ENCODE data around the gene HTRA1. TPM values are rescaled to one million over a fixed set of nuclear protein-coding genes. Genes with fewer than 3 reads are reported as not detected.

Gene HTRA1
- polyA plus RNA-seq, 1 donor from 2014 or later = 1.4 TPM

GRCh38 chr10:122462533-122463465, 1.4 kb downstream of the HTRA1 start:
- H3K9me3 ChIP-seq (ENCODE audit: low read length) = no peaks in the 10 kb centered on the region
- peaks cover 46% of the 10 kb centered on the region for H3K27me3 ChIP-seq (ENCODE audit: insufficient read depth, low read depth, low read length)
- no peak overlapping the region for H3K9ac ChIP-seq (ENCODE audit: low read length)
- no peak for TF ChIP-seq EZH2 (IDR thresholded peaks at IDR 0.05; ENCODE audit: borderline replicate concordance, insufficient read depth, low read length, poor library complexity, severe bottlenecking)
- TF ChIP-seq REST (IDR thresholded peaks at IDR 0.05; ENCODE audit: borderline replicate concordance) = no peak
- no peak for TF ChIP-seq TAF1 (IDR thresholded peaks at IDR 0.05; ENCODE audit: low read depth)
- TF ChIP-seq CTCF (IDR thresholded peaks at IDR 0.05; ENCODE audit: poor library complexity, severe bottlenecking) = no peak
- TF ChIP-seq EP300 (conservative IDR thresholded peaks at IDR 0.05; ENCODE audit: poor library complexity, severe bottlenecking) = no peak
- TF ChIP-seq SMC3 (conservative IDR thresholded peaks at IDR 0.05; ENCODE audit: poor library complexity) = no peak
- TF ChIP-seq POLR2AphosphoS5 (IDR thresholded peaks at IDR 0.05) = no peak
- no peak for TF ChIP-seq MXI1 (conservative IDR thresholded peaks at IDR 0.05; ENCODE audit: poor library complexity, severe bottlenecking)
- no peak for TF ChIP-seq RAD21 (conservative IDR thresholded peaks at IDR 0.05)
- no peak overlapping the region for H3K4me2 ChIP-seq (ENCODE audit: low read length)
- no peaks in the 10 kb centered on the region for H3K79me2 ChIP-seq (replicated peaks; ENCODE audit: insufficient read depth, low read length)
- no peaks in the 10 kb centered on the region for H3F3A ChIP-seq (ENCODE audit: insufficient read depth, low read length, poor library complexity, severe bottlenecking)
- H3K4me3 ChIP-seq (ENCODE audit: low read length) = peak overlapping the region; percentile 64
- no peaks in the 10 kb centered on the region for H3K36me3 ChIP-seq (ENCODE audit: insufficient read depth, low read length)
- no peak overlapping the region for H2AFZ ChIP-seq (ENCODE audit: low read depth, low read length)
- H3K9me2 ChIP-seq (ENCODE audit: insufficient read depth, low read length) = no peaks in the 10 kb centered on the region
- no peak overlapping the region for H3K27ac ChIP-seq (ENCODE audit: low read length)
- H4K20me1 ChIP-seq (ENCODE audit: insufficient read depth) = no peaks in the 10 kb centered on the region

GRCh38 chr10:122463466-122464249, 2.3 kb downstream of the HTRA1 start:
- no peak for TF ChIP-seq EZH2 (IDR thresholded peaks at IDR 0.05; ENCODE audit: borderline replicate concordance, insufficient read depth, low read length, poor library complexity, severe bottlenecking)
- no peak for TF ChIP-seq REST (IDR thresholded peaks at IDR 0.05; ENCODE audit: borderline replicate concordance)
- TF ChIP-seq RAD21 (conservative IDR thresholded peaks at IDR 0.05) = no peak
- no peak for TF ChIP-seq TAF1 (IDR thresholded peaks at IDR 0.05; ENCODE audit: low read depth)
- no peak for TF ChIP-seq POLR2AphosphoS5 (IDR thresholded peaks at IDR 0.05)
- TF ChIP-seq EP300 (conservative IDR thresholded peaks at IDR 0.05; ENCODE audit: poor library complexity, severe bottlenecking) = no peak
- no peak for TF ChIP-seq SMC3 (conservative IDR thresholded peaks at IDR 0.05; ENCODE audit: poor library complexity)
- no peak for TF ChIP-seq MXI1 (conservative IDR thresholded peaks at IDR 0.05; ENCODE audit: poor library complexity, severe bottlenecking)
- no peak for TF ChIP-seq CTCF (IDR thresholded peaks at IDR 0.05; ENCODE audit: poor library complexity, severe bottlenecking)
- no peak overlapping the region for H3K4me3 ChIP-seq (ENCODE audit: low read length)
- H3K36me3 ChIP-seq (ENCODE audit: insufficient read depth, low read length) = no peaks in the 10 kb centered on the region
- no peak overlapping the region for H3K27ac ChIP-seq (ENCODE audit: low read length)
- no peaks in the 10 kb centered on the region for H3K9me2 ChIP-seq (ENCODE audit: insufficient read depth, low read length)
- H3K27me3 ChIP-seq (ENCODE audit: insufficient read depth, low read depth, low read length) = peaks cover 46% of the 10 kb centered on the region
- no peak overlapping the region for H3K9ac ChIP-seq (ENCODE audit: low read length)
- H4K20me1 ChIP-seq (ENCODE audit: insufficient read depth) = no peaks in the 10 kb centered on the region
- H3K9me3 ChIP-seq (ENCODE audit: low read length) = no peaks in the 10 kb centered on the region
- no peaks in the 10 kb centered on the region for H3K79me2 ChIP-seq (replicated peaks; ENCODE audit: insufficient read depth, low read length)
- no peak overlapping the region for H3K4me2 ChIP-seq (ENCODE audit: low read length)
- no peaks in the 10 kb centered on the region for H3F3A ChIP-seq (ENCODE audit: insufficient read depth, low read length, poor library complexity, severe bottlenecking)
- no peak overlapping the region for H2AFZ ChIP-seq (ENCODE audit: low read depth, low read length)
